Prostate gland (tissue), 2 donors: ENCODE measurements around the gene TNS1. TPM values are rescaled to one million over a fixed set of nuclear protein-coding genes. Genes with fewer than 3 reads are reported as not detected.
A peak's percentile ranks its signal among the peaks of the same experiment; 100 is the strongest.

Experiments used
- DNase-seq: peaks from one replicate; pipeline ENCODE4 v3.0.0-alpha.2; 2019; ENCODE audit warnings: low spot score
- H3K27ac ChIP-seq, 2 donors: fragments of 200-600 bp; sonication (generic); 2 replicates each; pipeline ENCODE4 v1.5.1; 2017 to 2019
- H3K27me3 ChIP-seq: fragments of 200-600 bp; sonication (generic); replicated peaks from 2 replicates; pipeline ENCODE4 v1.5.1; 2019; ENCODE audit not compliant: insufficient read depth
- H3K36me3 ChIP-seq, 2 donors: fragments of 200-600 bp; sonication (generic); 1 replicate in 1 of 2; 2 replicates in 1 of 2; pipeline versions ENCODE4 v1.5.1 to v1.8.1; 2017 to 2019
- H3K4me1 ChIP-seq: fragments of 200-600 bp; sonication (generic); replicated peaks from 2 replicates; pipeline ENCODE4 v1.5.1; 2019
- H3K4me3 ChIP-seq, 2 donors: fragments of 200-600 bp; sonication (generic); 2 replicates each; pipeline ENCODE4 v1.5.1; 2017 to 2019
- H3K9me3 ChIP-seq: fragments of 200-600 bp; sonication (generic); 2 replicates; pipeline ENCODE4 v1.5.1; 2017
- CTCF ChIP-seq, 4 experiments: fragments of 200-600 bp in 2 of 4; fragments of 450-650 bp in 2 of 4; sonication (generic) in 2 of 4; IDR thresholded peaks; 1 replicate in 3 of 4; 2 replicates in 1 of 4; pipeline ENCODE4 v1.5.1; 2016 to 2019; ENCODE audit warnings: antibody characterized with exemption in 4 of 4, mild to moderate bottlenecking in 2 of 4, moderate library complexity in 2 of 4
- POLR2A ChIP-seq: fragments of 450-650 bp; IDR thresholded peaks from one replicate; pipeline ENCODE4 v1.6.1; 2016; ENCODE audit warnings: antibody characterized with exemption, mild to moderate bottlenecking
- POLR2AphosphoS5 ChIP-seq: sonication (generic); formaldehyde crosslinking; IDR thresholded peaks from one replicate; pipeline ENCODE4 v1.6.1; 2017; ENCODE audit warnings: antibody characterized with exemption
- WGBS: methylation state at CpG from one replicate; pipeline ENCODE4 v1.1.5; 2018; 5-methylcytosine and 5-hydroxymethylcytosine counted together
- intact Hi-C: fragments of 100-400 bp; cut with DNase I; formaldehyde crosslinking; loops from one replicate; pipeline ENCODE4 v1.14.2; 2022
- total RNA-seq, 2 donors: library from RNA; depleted of rRNA; stranded (reverse); fragments of >200 nt; gene quantifications; one replicate each; pipeline ENCODE4 v1.1.0, GENCODE V29; 2016

The TNS1 gene
- total RNA-seq, 2 donors from 2014 or later = 238 to 659 TPM

GRCh38 chr2:217927601-217928323, 75.0 kb downstream of the TNS1 start:
- no peak for DNase-seq
- H3K27me3 ChIP-seq = no peaks in the 10 kb centered on the region
- H3K36me3 ChIP-seq = no peaks in the 10 kb centered on the region
- peak overlapping the region; percentile 91 to 92 for H3K27ac ChIP-seq
- peaks cover 25% of the 10 kb centered on the region for H3K4me1 ChIP-seq
- TF ChIP-seq CTCF (IDR thresholded peaks at IDR 0.05) = no peak
- no peak for TF ChIP-seq POLR2A
- TF ChIP-seq POLR2AphosphoS5 = no peak
- H3K4me3 ChIP-seq = no peak overlapping the region
- WGBS = 54% methylated on average over 2 of the region's 2 CpGs
- H3K9me3 ChIP-seq = no peaks in the 10 kb centered on the region
- intact Hi-C loops = no loop called here

GRCh38 chr2:217926801-217927200, 76.0 kb downstream of the TNS1 start:
- H3K4me1 ChIP-seq = peaks cover 35% of the 10 kb centered on the region
- WGBS = 78% methylated on average over 2 of the region's 2 CpGs
- no peak for DNase-seq

GRCh38 chr2:217924346-217924901, 78.4 kb downstream of the TNS1 start:
- Histone ChIP-seq H3K4me3 (no peak overlapping the region), H3K36me3 (no peaks in the 10 kb centered on the region), H3K27ac (peak overlapping the region; percentile 91 to 92), H3K27me3 (no peaks in the 10 kb centered on the region), H3K9me3 (no peaks in the 10 kb centered on the region), H3K4me1 (peaks cover 43% of the 10 kb centered on the region)
- no peak for TF ChIP-seq POLR2AphosphoS5
- TF ChIP-seq POLR2A = no peak
- no peak for TF ChIP-seq CTCF (IDR thresholded peaks at IDR 0.05)
- WGBS = 80% methylated on average over 5 of the region's 5 CpGs
- no peak for DNase-seq
- intact Hi-C loops = no loop called here

More at GRCh38 chr2:217926801-217927200, 76.0 kb downstream of the TNS1 start:
- no peak for TF ChIP-seq POLR2A
- intact Hi-C loops = no loop called here
- H3K36me3 ChIP-seq = no peaks in the 10 kb centered on the region
- no peaks in the 10 kb centered on the region for H3K9me3 ChIP-seq
- H3K27me3 ChIP-seq = no peaks in the 10 kb centered on the region
- H3K4me3 ChIP-seq = no peak overlapping the region
- peak overlapping the region; percentile 91 to 92 for H3K27ac ChIP-seq

DNA sequence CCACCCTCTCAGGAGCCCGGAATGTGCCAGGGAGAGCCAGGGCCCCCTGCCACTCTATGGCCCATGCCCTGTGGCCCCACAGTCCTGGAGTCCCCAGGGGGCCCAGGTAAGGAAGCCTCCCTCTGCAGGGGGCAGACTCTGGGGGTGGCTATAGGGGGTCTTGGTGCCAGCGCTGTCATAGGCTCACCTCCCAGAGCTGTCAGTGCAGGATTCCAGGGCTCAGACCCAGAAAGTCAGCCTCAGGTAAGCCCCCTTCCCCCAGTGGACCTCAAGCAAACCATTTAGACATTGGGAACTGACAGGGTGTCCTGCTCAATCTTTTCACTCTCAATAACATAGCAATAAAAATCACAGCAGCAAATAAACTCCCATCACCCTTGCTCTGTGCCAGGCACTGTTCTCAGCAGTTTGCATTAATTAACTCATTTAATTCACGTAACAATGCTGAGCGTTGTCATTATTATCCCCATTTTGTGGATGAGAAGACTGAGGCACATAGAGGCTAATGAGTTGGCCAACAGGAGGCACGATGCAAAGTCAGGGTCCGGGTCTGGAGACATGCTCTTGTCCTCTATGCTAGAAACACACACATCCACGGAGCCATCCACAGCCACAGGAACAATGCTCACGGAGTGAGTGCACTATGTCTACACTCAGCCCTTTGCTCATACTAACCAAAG, 79.6 kb downstream of the TNS1 start:
- no peak overlapping the region for H3K4me3 ChIP-seq

More for the DNA sequence above, 79.6 kb downstream of the TNS1 start:
- Histone ChIP-seq H3K27ac (peak overlapping the region; percentile 91 to 92), H3K4me1 (peaks cover 45% of the 10 kb centered on the region), H3K9me3 (no peaks in the 10 kb centered on the region), H3K27me3 (no peaks in the 10 kb centered on the region), H3K36me3 (no peaks in the 10 kb centered on the region)
- no peak for DNase-seq
- WGBS = 61% methylated on average over 8 of the region's 8 CpGs
- TF ChIP-seq CTCF (IDR thresholded peaks at IDR 0.05) = no peak
- TF ChIP-seq POLR2A = no peak
- TF ChIP-seq POLR2AphosphoS5 = no peak
- intact Hi-C loops = no loop called here
